ENCODE measurements around the gene GPR21.

GPR21 gene, protein sequence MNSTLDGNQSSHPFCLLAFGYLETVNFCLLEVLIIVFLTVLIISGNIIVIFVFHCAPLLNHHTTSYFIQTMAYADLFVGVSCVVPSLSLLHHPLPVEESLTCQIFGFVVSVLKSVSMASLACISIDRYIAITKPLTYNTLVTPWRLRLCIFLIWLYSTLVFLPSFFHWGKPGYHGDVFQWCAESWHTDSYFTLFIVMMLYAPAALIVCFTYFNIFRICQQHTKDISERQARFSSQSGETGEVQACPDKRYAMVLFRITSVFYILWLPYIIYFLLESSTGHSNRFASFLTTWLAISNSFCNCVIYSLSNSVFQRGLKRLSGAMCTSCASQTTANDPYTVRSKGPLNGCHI

GRCh38 chr9:123033352-123033751 lies at the start of gene GPR21:
Gene GPR21, plus strand, starts transcription at chr9:123033667. Its CDS starts 900 bp downstream, at chr9:123034567.
- DNase-seq, result no peak

DNA sequence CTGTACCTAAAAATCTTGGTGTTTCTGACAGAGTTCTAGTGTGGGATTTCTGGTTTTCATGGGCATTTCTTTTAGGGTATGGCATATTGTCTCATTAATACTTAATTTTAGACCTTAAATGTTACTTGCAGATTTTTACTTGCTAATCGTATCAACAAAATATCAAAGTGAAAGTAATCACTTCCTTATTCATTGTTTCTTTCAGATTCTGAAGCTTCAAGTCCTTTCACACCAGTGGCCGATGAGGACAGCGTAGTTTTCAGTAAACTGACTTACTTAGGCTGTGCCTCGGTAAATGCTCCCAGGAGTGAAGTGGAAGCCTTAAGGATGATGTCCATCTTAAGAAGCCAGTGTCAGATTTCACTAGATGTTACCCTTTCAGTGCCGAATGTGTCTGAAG lies 47.5 kb upstream of the GPR21 start:
- DNase-seq, result no peak

DNA sequence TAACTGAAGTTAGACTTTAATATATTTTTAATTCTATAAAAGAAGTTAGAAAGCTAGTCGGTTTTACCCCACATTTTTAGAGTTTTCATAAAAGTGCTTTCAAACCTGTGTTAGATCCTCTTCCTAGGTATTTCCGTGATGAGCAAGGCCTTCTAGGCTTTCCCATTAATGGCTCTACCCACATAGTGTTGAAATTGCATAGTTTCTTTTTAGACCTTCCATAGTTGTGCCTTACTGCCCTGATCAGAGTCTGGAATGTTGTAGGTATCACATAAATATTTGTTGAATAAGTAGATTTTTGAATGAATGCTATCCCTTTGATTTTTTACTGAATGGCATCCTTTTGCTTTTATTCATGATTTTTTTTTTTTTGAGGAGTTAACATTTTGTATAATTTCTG lies 45.3 kb upstream of the GPR21 start:
- no peak for DNase-seq

DNA sequence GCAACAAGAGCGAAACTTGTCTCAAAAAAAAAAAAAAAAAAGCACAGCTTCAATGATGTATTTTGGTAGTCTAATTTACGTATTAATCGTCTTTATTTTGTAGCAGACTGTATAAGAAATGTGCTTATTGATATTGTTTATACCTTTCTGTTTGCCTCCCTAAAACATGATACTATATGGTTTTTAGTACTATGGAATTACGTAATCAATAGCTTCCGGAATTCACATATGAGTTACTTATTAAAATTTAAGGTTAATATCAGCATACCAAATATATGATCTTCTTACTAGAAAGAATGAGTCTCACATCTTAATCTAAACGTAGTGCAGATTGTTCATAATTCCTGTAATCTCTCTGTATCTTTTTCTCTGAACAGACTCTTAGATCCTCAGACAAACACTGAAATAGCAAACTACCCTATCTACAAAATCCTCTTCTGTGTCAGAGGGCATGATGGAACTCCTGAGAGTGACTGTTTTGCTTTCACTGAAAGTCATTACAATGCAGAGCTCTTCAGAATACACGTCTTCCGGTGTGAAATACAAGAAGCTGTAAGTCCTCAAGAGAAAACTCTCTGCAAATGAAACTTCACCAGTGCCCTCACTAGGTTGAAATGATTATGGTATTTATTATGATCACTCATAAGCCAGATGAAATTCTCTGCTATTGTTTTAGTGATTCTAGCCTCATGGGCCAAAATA lies 44.4 kb upstream of the GPR21 start:
- DNase-seq, result no peak

- DNase-seq, result no peak
Observed at GRCh38 chr9:122991370-122991830, 42.1 kb upstream of the GPR21 start.

GRCh38 chr9:122996586-122996985 lies 36.9 kb upstream of the GPR21 start:
- DNase-seq, result no peak

DNA sequence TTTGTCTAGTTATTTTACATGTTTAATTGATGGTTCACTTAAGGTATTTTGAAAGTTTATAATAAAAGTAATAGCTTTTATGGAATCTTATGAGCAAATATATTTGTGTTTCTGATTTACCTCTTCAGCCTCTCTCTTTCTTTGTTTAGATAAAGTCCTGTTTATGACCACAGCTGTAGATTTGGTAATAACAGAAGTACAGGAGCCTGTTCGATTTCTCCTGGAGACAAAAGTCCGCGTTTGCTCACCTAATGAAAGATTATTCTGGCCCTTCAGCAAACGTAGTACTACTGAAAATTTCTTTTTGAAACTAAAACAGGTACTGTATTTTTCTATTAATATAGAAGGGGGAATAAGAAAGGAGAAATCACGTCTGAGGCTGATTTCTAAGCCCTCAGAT lies 35.0 kb upstream of the GPR21 start:
- DNase-seq, result no peak

GRCh38 chr9:123000371-123001068 lies 32.9 kb upstream of the GPR21 start:
- DNase-seq, result no peak

DNA sequence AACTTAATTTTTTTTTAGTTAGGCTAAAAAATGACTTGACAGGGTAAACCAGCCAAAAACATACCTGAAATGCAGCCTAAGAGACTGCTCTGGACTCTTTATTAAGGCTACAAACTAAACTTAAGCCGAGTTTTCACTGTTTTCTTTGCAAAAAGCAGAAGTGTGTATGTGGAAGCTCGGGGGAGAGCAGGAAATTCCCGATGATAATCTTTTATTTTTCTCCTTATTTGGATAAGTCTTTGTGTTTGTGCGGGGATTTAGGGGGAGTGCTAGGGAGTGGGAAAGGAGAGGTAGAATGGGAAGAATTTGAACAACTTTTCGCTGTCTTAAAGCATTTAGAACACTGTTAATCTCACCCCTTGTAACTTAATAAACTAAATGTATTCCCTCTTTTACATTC lies 30.7 kb upstream of the GPR21 start:
- DNase-seq, result no peak

DNA sequence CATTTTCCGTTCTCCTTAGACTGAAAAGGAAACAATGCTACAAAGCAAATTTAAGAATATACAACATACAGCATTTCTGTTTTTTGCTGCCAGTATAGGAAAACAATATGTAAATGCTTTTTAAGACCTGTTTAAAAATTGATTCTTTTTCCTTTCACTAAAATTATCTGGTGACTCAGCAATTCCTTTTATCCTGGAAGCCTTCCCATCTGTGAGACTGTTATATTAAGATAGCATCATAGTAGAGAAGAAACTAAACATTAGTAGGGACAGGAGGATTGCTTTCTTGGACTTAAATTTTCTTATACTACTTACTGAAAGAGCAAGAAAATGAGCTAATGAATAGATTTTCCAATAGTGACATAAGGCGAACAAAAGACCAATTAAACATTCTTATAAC lies 30.0 kb upstream of the GPR21 start:
- no peak for DNase-seq

GRCh38 chr9:123005964-123006363 lies 27.5 kb upstream of the GPR21 start:
- no peak for DNase-seq

- DNase-seq, result no peak
Observed at GRCh38 chr9:123007269-123007668, 26.2 kb upstream of the GPR21 start.

DNA sequence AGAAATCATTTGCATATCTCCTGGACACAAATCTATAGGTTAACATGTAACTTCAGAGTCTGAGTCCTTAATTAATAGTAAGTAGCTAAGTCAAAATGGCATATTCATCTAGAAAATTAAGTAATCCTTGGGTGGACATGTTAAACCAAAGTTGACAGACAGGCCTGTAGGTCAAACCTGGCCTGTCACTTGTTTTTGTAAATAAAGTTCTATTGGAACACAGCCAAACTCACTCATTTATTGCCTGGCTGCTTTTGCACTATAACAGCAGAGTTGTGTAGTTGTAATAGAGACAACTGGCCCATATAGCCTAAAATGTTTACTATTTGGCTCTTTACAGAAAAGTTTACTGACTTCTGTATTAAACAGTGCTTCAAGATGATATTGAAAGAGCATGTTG lies 24.6 kb upstream of the GPR21 start:
- DNase-seq, result no peak

DNA sequence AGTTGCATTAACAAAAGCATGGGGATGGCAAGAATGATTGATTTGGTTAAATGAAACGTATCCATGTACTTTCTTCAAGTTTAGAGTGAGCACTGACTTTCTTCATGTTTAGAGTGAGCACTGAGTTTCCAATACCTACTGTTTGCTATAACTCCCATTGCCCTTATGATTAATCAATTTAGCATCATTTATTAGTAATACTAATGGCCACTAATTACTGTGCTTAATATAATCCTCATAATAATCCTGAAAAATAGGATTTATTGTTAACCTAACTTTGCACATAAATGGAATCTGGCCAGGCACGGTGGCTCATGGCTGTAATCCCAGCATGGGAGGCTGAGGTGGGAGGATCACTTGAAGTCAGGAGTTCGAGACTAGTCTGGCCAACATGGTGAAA lies 22.1 kb upstream of the GPR21 start:
- DNase-seq, result no peak

- DNase-seq, result no peak
Observed at GRCh38 chr9:123011878-123012528, 21.5 kb upstream of the GPR21 start.

DNA sequence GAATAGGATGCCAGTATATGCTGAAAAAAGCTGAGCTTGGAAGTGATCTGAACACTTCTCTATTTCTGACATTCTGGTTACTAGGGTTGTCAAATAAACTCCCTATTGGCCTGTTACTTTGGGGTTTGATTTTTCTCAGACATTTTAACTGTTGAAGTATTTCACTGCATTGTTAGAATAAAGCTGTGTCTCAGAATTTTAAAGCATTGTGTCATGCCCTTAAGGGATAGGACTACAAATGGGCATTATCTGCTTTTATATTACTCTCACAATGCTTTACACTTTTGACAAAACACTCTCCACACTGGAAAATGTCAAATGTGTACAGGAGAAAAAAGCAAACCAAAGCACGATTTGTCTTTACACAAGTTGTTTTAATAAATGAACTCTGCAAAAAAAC lies 16.8 kb upstream of the GPR21 start:
- no peak for DNase-seq

DNA sequence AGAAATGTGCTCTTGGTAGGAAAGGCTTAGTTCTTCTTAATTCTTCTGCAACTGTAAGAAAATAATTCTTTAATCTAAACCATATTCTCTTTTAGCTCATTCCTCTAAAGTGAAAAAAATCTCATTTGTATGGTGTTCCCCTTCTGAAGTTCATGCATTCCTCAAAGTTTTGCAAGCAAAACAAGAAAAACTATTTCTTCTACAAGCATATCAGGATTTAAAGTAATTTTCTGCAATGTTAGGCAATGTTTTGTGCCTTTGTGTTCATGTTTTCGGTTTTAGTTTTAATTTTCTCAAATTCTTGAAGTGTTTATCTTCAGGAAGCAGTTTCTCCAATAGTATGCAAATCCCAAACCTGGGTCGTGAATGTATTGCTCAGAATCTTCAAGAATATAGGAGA lies 12.7 kb upstream of the GPR21 start:
- DNase-seq, result no peak

DNA sequence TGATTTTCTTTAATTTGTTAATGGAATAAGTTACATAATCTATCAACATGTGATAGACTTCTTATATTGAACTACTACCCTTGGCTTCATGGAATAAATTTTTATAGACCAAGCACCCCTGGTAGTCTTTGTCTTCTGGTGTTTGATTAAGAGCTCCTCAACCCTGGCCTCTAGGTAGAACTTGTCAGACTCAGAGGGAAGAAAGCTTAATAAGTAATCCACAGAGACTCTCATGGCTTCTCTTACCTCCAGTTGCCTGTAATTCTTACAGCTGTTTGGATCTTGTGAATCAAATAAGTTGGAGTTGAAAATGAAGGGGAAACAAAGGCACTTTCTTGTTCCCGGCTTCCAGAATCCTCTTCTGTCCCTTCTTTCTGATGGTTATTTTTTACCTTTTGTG lies 7.0 kb upstream of the GPR21 start:
- no peak for DNase-seq

DNA sequence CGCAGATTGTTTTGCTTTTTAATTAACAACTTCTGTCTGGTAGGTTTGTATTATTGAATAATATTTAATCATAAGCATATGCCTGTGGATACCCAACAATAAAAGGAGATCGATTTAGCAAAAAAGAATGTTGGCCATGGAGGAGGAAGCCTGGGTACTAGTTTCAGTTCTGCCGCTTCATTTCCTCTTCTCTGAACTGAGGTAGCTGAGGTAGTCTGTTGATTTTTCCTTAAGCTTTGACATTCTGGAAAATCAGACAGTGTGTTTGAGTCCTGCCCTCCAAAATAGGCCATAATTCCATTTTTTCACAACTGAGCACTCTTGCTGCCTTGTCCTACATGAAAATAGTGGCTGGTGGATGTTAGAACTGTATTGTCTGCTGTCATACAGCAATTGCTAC lies 6.0 kb upstream of the GPR21 start:
- DNase-seq, result no peak

DNA sequence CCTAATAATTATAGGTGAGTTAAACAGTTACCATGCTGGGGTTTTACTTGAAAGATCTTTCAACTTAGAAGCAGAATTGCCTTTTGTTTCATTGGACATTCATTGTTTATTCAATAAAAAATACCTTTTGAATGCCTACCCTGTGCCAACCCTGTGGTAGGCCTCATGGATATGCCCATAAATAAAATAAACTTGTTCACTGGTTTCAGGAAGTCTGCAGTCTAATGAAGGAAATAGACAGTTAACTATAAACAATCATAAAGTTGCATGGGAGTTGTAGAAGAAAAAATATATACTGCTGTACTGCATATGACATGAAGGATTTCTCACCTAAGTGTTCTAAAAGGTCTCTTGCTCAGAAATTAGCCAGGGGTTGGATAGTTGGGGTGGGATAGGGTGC lies 5.3 kb upstream of the GPR21 start:
- no peak for DNase-seq

DNA sequence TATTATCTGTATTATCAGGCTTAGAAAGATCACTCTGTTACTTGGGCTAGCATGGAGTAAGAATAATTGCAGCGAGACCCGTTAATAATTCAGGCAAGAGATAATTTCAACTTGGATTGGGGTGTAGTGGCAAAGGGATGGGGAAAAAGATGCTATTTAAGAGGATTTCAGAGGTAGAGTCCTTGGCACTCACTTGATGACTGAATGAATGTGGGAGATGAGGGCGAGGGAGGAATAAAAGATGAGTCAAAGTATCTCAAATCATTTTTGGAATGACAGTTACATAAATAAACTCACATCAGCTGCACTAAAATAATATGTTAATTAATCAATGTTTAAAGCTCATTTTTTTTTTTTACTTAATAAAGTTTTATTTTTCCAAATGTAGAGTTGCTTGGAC lies 4.5 kb upstream of the GPR21 start:
- no peak for DNase-seq

DNA sequence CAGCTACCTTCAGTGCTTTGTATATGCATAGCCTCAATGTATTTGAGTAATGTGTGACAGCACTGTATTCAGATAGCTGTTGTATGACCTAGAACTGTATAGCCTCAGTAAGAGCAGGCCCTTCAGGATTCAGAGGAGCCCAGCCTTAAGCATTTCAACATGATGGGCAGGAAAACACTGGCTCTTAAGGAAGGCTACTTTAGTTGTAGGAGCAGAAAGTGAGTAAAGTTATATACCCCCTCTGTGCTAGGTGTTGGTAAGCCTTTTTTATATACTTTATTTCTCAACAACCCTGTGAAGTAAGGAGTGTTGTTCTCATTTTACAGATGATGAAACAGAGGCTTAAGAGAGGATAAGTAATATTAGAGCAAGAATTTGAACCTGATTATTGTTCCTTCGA lies 1.5 kb upstream of the GPR21 start:
- no peak for DNase-seq

DNA sequence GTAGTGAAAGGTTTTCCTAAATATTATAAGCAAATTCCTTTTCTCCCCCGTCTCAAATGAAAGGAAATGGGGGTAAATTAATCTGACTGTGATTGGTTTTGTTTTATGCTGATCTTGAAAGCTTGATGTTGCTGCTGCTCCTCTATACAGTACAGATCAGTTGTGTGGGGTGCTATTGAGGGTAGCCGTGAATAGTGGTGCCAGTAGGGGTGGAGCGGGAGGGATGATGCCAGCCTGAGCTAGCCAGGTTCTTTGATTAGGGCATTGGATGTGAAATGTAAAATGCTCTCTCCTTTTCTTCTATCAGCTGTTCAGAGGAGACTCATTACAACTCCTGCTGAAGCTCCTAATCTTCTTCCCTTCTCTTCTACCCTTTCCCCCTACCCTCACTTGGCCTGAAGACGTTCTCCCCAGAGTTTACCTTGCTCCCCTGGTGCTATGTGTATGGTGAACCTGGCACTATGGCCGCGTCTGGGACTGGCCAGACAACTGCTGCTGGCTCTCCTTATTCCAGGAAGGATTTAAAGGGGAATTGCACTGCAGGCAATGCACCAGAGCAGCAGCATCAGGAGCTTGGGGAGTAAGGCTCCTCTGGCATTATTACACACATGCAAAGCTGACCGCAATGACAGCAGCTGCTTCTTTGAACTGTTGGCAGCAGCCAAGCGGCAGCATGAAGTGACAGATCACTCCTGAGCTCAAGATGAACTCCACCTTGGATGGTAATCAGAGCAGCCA lies 566 bp downstream of the GPR21 start:
- DNase-seq, result no peak
